Ovary (tissue), 9 donors: ENCODE results near the gene FOSL2. TPM values are rescaled to one million over a fixed set of nuclear protein-coding genes. Genes with fewer than 3 reads are reported as not detected.

ENCODE experiments used
- DNase-seq, 5 donors: peaks; one replicate each; pipeline ENCODE4 v3.0.0-alpha.2; 2019 to 2020
- H3K27ac ChIP-seq, 2 donors: fragments of 200-600 bp; one replicate each; pipeline versions ENCODE4 v1.5.1 to v1.8.0; 2019 to 2022
- H3K27me3 ChIP-seq: fragments of 200-600 bp; one replicate; pipeline ENCODE4 v1.8.0; 2022
- H3K36me3 ChIP-seq: fragments of 200-600 bp; sonication (generic); one replicate; pipeline ENCODE4 v1.5.1; 2019
- H3K4me1 ChIP-seq: one replicate; pipeline ENCODE4 v1.8.1; 2013; ENCODE audit warnings: mild to moderate bottlenecking, moderate library complexity; ENCODE audit not compliant: insufficient read depth
- H3K4me3 ChIP-seq: fragments of 200-600 bp; sonication (generic); one replicate; pipeline ENCODE4 v1.5.1; 2017
- H3K9me3 ChIP-seq, 2 donors: fragments of 200-600 bp in 1 of 2; sonication (generic) in 1 of 2; one replicate each; pipeline versions ENCODE4 v1.5.1 to v1.8.1; 2013 to 2019; ENCODE audit warnings: mild to moderate bottlenecking in 1 of 2, moderate library complexity in 1 of 2
- EP300 ChIP-seq: sonication (generic); formaldehyde crosslinking; IDR thresholded peaks from one replicate; pipeline ENCODE4 v1.6.1; 2017; ENCODE audit warnings: antibody characterized with exemption
- POLR2A ChIP-seq: fragments of 450-650 bp; IDR thresholded peaks from one replicate; pipeline ENCODE4 v1.6.1; 2017; ENCODE audit warnings: antibody characterized with exemption, mild to moderate bottlenecking, moderate library complexity
- WGBS, 3 donors: extraction: QIAGEN DNeasy Blood & Tissue Kit in 1 of 3; methylation state at CpG; one replicate each; pipeline versions ENCODE4 v1.1.5 to v1.1.7; 2013 to 2017; 5-methylcytosine and 5-hydroxymethylcytosine counted together
- intact Hi-C, 4 donors: fragments of 100-400 bp; cut with DNase I; formaldehyde crosslinking; loops; one replicate each; pipeline versions ENCODE4 v1.11.0 to v1.15.1; 2022 to 2023
- polyA plus RNA-seq, 2 donors: library from polyadenylated mRNA; stranded (reverse); fragments of 200-250 nt in 1 of 2; fragments of 350-450 nt in 1 of 2; fragmentation: Illumina TruSeq in 1 of 2; extraction: RNeasy Lipid Tissue Mini Kit (QIAGEN cat#74804) in 1 of 2; gene quantifications; one replicate each; pipeline ENCODE4 v1.2.3, GENCODE V29; 2013 to 2014
- total RNA-seq, 7 donors: library from RNA; depleted of rRNA in 2 of 7; stranded (reverse); fragments of >200 nt in 2 of 7; fragmentation: NEBNext Ultra II Directional in 3 of 7; extraction: Animal tissue kit (Norgen Biotek cat#: 25700) in 3 of 7; gene quantifications; one replicate each; pipeline versions ENCODE4 v1.1.0 to v1.2.4, GENCODE V29; 2016 to 2023
- TF ChIP-seq, protein P1 (sequence below), 3 donors: fragments of 450-650 bp in 2 of 3; fragments of 200-600 bp in 1 of 3; IDR thresholded peaks; one replicate each; pipeline versions ENCODE4 v1.5.1 to v1.8.0; 2016 to 2022; ENCODE audit warnings: antibody characterized with exemption in 3 of 3, mild to moderate bottlenecking in 1 of 3
- donor health status: DM: no; HTN: no; CAD: no; lungs with moderate emphysema.
- donor health status: DM: no; HTN: no; CAD: no.
- donor health status: Bipolar disorder and iron deficiency.
- donor health status: DM: yes; HTN: yes; CAD: no.
- donor health status: DM: no; HTN: no; CAD: no.
- donor health status: DM: yes; HTN: yes; CAD: no.

The FOSL2 gene
- total and polyA plus RNA-seq, 9 donors = 56.2 to 322 (median 146) TPM

DNA sequence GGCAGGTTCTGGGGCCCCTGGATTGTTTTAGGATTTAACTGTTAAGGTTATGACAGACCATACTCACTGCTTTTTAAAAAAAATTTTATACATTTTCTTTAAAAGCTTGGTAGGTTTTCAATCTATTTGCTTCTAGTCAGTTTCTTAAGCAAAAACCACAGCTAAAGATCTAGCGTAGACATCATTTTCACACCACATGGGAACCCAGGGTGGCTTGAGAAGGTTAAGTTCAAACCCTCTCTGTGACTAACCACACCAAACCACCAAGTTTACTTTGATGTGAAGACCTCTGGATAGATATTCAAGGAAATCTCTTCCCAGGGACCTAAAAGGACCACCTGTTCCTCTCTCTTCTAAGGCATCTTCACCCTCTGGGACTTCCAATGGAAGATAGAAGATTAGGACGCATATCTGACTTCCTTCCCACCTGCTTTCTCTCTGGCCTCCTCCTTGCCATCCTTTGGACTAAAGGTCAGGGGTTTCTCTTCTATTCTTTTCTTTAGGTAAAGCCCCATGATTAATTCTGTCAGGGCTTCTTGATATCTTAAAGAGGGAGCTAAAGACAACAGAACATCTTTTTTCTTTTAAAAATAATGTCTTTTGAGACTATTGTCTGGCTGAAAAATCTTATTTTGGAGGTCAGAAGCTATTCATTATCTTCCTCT lies 32.3 kb downstream of the FOSL2 start:
- Histone ChIP-seq H3K4me3 (no peak overlapping the region), H3K27ac (peak overlapping the region in 1 of 2 donors; percentile 67), H3K9me3 (no peaks in the 10 kb centered on the region), H3K4me1 (peaks cover 7% of the 10 kb centered on the region), H3K27me3 (no peaks in the 10 kb centered on the region), H3K36me3 (no peaks in the 10 kb centered on the region)
- WGBS, 3 donors = 72 to 82% (median 74%) methylated on average over 2 of the region's 2 CpGs
- DNase-seq = no peak
- intact Hi-C loops = no loop called here
- TF ChIP-seq, protein P1, sequence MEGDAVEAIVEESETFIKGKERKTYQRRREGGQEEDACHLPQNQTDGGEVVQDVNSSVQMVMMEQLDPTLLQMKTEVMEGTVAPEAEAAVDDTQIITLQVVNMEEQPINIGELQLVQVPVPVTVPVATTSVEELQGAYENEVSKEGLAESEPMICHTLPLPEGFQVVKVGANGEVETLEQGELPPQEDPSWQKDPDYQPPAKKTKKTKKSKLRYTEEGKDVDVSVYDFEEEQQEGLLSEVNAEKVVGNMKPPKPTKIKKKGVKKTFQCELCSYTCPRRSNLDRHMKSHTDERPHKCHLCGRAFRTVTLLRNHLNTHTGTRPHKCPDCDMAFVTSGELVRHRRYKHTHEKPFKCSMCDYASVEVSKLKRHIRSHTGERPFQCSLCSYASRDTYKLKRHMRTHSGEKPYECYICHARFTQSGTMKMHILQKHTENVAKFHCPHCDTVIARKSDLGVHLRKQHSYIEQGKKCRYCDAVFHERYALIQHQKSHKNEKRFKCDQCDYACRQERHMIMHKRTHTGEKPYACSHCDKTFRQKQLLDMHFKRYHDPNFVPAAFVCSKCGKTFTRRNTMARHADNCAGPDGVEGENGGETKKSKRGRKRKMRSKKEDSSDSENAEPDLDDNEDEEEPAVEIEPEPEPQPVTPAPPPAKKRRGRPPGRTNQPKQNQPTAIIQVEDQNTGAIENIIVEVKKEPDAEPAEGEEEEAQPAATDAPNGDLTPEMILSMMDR (IDR thresholded peaks at IDR 0.05) = no peak
- TF ChIP-seq POLR2A = no peak
- no peak for TF ChIP-seq EP300

DNA sequence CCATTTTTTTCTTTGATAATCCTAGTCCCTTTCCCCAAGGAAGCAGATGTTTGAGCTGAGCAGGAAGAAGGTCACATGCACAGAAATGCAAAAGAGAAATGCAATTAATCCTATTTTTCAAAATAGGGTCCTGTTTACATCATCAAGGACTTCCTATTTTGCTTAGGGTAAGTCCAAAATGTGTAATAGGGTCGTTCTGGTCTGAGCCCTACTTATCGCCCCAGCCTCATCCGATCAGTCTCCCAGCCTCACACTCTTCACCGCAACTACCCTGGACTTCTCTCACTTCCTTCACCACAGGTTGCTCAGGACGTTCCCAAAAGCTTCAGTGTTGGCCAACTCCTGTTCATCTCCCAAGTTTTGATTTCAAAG lies 32.8 kb downstream of the FOSL2 start:
- Histone ChIP-seq H3K9me3 (no peaks in the 10 kb centered on the region), H3K27ac (peak overlapping the region in 1 of 2 donors; percentile 67), H3K27me3 (no peaks in the 10 kb centered on the region), H3K4me1 (peaks cover 7% of the 10 kb centered on the region), H3K4me3 (no peak overlapping the region), H3K36me3 (no peaks in the 10 kb centered on the region)
- WGBS, 3 donors = 79 to 84% (median 84%) methylated on average over 5 of the region's 5 CpGs
- TF ChIP-seq EP300 (no peak), POLR2A (no peak)
- TF ChIP-seq, protein P1 (IDR thresholded peaks at IDR 0.05) = no peak
- intact Hi-C loops = no loop called here
- DNase-seq = no peak

DNA sequence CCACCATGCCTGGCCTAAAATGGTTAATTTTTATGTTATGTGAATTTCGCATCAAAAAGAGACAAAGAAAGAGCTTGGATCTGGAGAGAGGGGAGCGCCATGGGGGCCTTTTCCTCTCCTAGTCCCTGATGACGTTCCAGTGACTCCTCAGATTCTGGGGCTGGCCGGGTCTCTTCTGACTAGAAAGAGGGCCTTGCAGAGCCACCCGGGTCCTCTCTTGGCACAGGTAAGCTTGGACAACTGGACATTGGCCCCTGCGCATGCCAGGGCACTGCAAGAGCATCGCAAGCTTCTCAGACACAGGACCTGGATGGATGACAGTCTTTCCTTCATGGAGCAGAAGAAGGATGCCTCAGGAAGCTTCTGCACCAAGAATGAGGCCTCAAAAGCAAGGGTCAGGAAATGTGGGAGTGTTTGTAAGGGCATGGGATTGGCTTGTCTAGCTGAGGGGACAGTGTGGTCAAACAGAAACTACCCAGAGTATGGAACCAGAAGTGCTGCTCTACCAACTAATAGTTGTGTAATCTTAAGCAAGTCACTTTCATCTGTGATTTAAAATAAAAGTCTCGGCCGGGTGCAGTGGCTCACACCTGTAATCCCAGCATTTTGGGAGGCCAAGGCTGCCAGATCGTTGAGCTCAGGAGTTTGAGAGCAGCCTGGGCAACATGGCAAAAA lies 35.2 kb downstream of the FOSL2 start:
- H3K9me3 ChIP-seq = no peaks in the 10 kb centered on the region
- no peak for TF ChIP-seq POLR2A
- no peak overlapping the region for H3K27ac ChIP-seq
- H3K36me3 ChIP-seq = no peaks in the 10 kb centered on the region
- DNase-seq = no peak
- peaks cover 7% of the 10 kb centered on the region for H3K4me1 ChIP-seq
- WGBS, 3 donors = 89 to 92% (median 90%) methylated on average over 10 of the region's 10 CpGs
- intact Hi-C loops = no loop called here
- H3K27me3 ChIP-seq = no peaks in the 10 kb centered on the region
- H3K4me3 ChIP-seq = no peak overlapping the region

DNA sequence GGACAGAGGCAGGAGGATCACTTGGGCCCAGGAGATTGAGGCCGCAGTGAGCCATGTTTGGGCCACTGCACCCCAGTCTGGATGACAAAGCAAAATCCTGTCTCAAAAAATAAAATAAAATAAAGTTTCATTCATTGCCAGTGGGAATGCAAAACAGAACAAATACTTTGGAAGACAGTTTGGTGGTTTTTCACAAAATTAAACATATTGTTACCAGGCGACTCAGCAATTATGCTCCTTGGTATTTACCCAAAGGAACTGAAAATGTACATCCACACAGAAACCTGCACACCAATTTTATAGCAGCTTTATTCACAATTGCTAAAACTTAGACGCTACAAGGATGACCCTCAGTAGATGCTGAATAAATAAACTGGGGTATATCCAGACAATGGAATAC lies 35.8 kb downstream of the FOSL2 start:
- no peak for DNase-seq
- WGBS, 3 donors = 66 to 74% (median 72%) methylated on average over 3 of the region's 3 CpGs
- Histone ChIP-seq H3K27me3 (no peaks in the 10 kb centered on the region), H3K9me3 (no peaks in the 10 kb centered on the region), H3K4me3 (no peak overlapping the region), H3K36me3 (no peaks in the 10 kb centered on the region), H3K27ac (no peak overlapping the region), H3K4me1 (peaks cover 7% of the 10 kb centered on the region)
- intact Hi-C loops = no loop called here
- TF ChIP-seq POLR2A (no peak), EP300 (no peak)
- TF ChIP-seq, protein P1 (IDR thresholded peaks at IDR 0.05) = no peak
